Tibial nerve (tissue), 3 donors: Measurements from ENCODE around the gene LRRC1.

Experiments
- POLR2A ChIP-seq, 2 donors: fragments of 450-650 bp; IDR thresholded peaks; one replicate each; pipeline ENCODE4 v1.6.1; 2017; ENCODE audit warnings: antibody characterized with exemption in 2 of 2, mild to moderate bottlenecking in 2 of 2, moderate library complexity in 2 of 2
- TF ChIP-seq, protein P1 (sequence below), 5 experiments: fragments of 200-600 bp in 3 of 5; fragments of 450-650 bp in 2 of 5; sonication (generic) in 3 of 5; IDR thresholded peaks; one replicate each; pipeline ENCODE4 v1.5.1; 2016 to 2019; ENCODE audit warnings: antibody characterized with exemption in 5 of 5, mild to moderate bottlenecking in 3 of 5, moderate library complexity in 2 of 5

DNA sequence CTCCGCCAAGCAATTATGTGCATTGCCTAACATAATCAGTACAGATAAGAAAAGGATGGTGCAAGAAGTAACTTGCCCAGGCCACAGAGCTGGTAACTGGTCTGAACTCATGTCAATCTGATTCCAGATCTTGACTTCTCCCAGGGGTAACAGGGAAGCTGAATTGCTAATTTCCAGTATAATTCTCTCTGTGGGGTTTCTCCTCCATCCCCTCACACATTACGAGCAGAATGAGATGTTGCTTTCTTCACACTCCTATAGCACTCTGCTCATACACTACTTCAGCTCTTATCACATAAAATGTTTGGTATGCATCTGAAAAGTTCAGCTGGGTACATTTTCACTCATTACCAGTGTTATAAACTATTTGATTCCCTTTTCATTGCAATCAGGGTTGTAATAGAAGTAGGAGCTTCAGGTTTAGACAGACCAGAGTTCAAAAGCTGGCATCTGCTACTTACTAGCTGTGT, 24.0 kb upstream of the LRRC1 start:
- TF ChIP-seq, protein P1, sequence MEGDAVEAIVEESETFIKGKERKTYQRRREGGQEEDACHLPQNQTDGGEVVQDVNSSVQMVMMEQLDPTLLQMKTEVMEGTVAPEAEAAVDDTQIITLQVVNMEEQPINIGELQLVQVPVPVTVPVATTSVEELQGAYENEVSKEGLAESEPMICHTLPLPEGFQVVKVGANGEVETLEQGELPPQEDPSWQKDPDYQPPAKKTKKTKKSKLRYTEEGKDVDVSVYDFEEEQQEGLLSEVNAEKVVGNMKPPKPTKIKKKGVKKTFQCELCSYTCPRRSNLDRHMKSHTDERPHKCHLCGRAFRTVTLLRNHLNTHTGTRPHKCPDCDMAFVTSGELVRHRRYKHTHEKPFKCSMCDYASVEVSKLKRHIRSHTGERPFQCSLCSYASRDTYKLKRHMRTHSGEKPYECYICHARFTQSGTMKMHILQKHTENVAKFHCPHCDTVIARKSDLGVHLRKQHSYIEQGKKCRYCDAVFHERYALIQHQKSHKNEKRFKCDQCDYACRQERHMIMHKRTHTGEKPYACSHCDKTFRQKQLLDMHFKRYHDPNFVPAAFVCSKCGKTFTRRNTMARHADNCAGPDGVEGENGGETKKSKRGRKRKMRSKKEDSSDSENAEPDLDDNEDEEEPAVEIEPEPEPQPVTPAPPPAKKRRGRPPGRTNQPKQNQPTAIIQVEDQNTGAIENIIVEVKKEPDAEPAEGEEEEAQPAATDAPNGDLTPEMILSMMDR (IDR thresholded peaks at IDR 0.05): no peak
- TF ChIP-seq POLR2A (IDR thresholded peaks at IDR 0.05): no peak
